Measurements from ENCODE around the gene KCNN1. TPM values are rescaled to one million over a fixed set of nuclear protein-coding genes. Genes with fewer than 3 reads are reported as not detected.

Gene KCNN1
- polyA plus RNA-seq, 1 donor from 2014 or later, result 9.9 TPM

GRCh38 chr19:18010149-18010548 lies 43.2 kb downstream of the KCNN1 start:
- Histone ChIP-seq H2AFZ (ENCODE audit: low read depth, low read length) (no peak overlapping the region), H3K4me3 (ENCODE audit: low read length) (no peak overlapping the region), H4K20me1 (ENCODE audit: insufficient read depth) (no peaks in the 10 kb centered on the region), H3K9ac (ENCODE audit: low read length) (no peak overlapping the region), H3K79me2 (replicated peaks; ENCODE audit: insufficient read depth, low read length) (no peaks in the 10 kb centered on the region), H3K36me3 (ENCODE audit: insufficient read depth, low read length) (no peaks in the 10 kb centered on the region), H3K9me3 (ENCODE audit: low read length) (no peaks in the 10 kb centered on the region), H3K27ac (ENCODE audit: low read length) (no peak overlapping the region), H3F3A (ENCODE audit: insufficient read depth, low read length, poor library complexity, severe bottlenecking) (no peaks in the 10 kb centered on the region), H3K4me2 (ENCODE audit: low read length) (no peak overlapping the region), H3K9me2 (ENCODE audit: insufficient read depth, low read length) (no peaks in the 10 kb centered on the region), H3K27me3 (ENCODE audit: insufficient read depth, low read depth, low read length) (no peaks in the 10 kb centered on the region)
- TF ChIP-seq CTCF (IDR thresholded peaks at IDR 0.05; ENCODE audit: poor library complexity, severe bottlenecking) (no peak), REST (IDR thresholded peaks at IDR 0.05; ENCODE audit: borderline replicate concordance) (no peak), MXI1 (conservative IDR thresholded peaks at IDR 0.05; ENCODE audit: poor library complexity, severe bottlenecking) (no peak), EP300 (conservative IDR thresholded peaks at IDR 0.05; ENCODE audit: poor library complexity, severe bottlenecking) (no peak), POLR2AphosphoS5 (IDR thresholded peaks at IDR 0.05) (no peak), RAD21 (conservative IDR thresholded peaks at IDR 0.05) (no peak), SMC3 (conservative IDR thresholded peaks at IDR 0.05; ENCODE audit: poor library complexity) (no peak), EZH2 (IDR thresholded peaks at IDR 0.05; ENCODE audit: borderline replicate concordance, insufficient read depth, low read length, poor library complexity, severe bottlenecking) (no peak), TAF1 (IDR thresholded peaks at IDR 0.05; ENCODE audit: low read depth) (no peak)

- no peaks in the 10 kb centered on the region for H3F3A ChIP-seq (ENCODE audit: insufficient read depth, low read length, poor library complexity, severe bottlenecking)
- TF ChIP-seq RAD21 (conservative IDR thresholded peaks at IDR 0.05) (no peak), SMC3 (conservative IDR thresholded peaks at IDR 0.05; ENCODE audit: poor library complexity) (no peak)
- H3K9ac ChIP-seq (ENCODE audit: low read length), result no peak overlapping the region
- no peaks in the 10 kb centered on the region for H3K36me3 ChIP-seq (ENCODE audit: insufficient read depth, low read length)
- H3K4me2 ChIP-seq (ENCODE audit: low read length), result no peak overlapping the region
- no peak overlapping the region for H3K27ac ChIP-seq (ENCODE audit: low read length)
- H4K20me1 ChIP-seq (ENCODE audit: insufficient read depth), result no peaks in the 10 kb centered on the region
- H3K4me3 ChIP-seq (ENCODE audit: low read length), result no peak overlapping the region
- no peaks in the 10 kb centered on the region for H3K9me3 ChIP-seq (ENCODE audit: low read length)
- no peaks in the 10 kb centered on the region for H3K79me2 ChIP-seq (replicated peaks; ENCODE audit: insufficient read depth, low read length)
- H3K27me3 ChIP-seq (ENCODE audit: insufficient read depth, low read depth, low read length), result no peaks in the 10 kb centered on the region
- H2AFZ ChIP-seq (ENCODE audit: low read depth, low read length), result no peak overlapping the region
- no peaks in the 10 kb centered on the region for H3K9me2 ChIP-seq (ENCODE audit: insufficient read depth, low read length)
Measured at GRCh38 chr19:18013210-18014111, 46.6 kb downstream of the KCNN1 start.

Data from neural cell (in vitro differentiated cells).